HEK293 (cell line): ENCODE measurements around the gene MUC20.
"Not testable (repeated sequence)": the region's sequence is repeated elsewhere in the genome, so short reads cannot be mapped to it uniquely, and the experiment has no call there.

Source experiments
- HOXA7 ChIP-seq: sonication (generic); formaldehyde crosslinking; IDR thresholded peaks from 2 replicates; pipeline ENCODE4 v1.8.1; 2022; ENCODE audit warnings: missing genetic modification reagents, borderline replicate concordance
- ZNF544 ChIP-seq: fragments of 450-650 bp; formaldehyde crosslinking; IDR thresholded peaks from 2 replicates; pipeline ENCODE4 v1.5.0; 2017; ENCODE audit warnings: missing biosample characterization, missing genetic modification characterization
- ZXDB ChIP-seq: fragments of 450-650 bp; formaldehyde crosslinking; IDR thresholded peaks from 2 replicates; pipeline ENCODE4 v1.5.1; 2016; ENCODE audit warnings: missing biosample characterization, missing genetic modification characterization
- TF ChIP-seq, protein P1 (sequence below): fragments of 450-650 bp; formaldehyde crosslinking; IDR thresholded peaks from 2 replicates; pipeline ENCODE4 v1.5.1; 2016; ENCODE audit warnings: missing biosample characterization, missing genetic modification characterization
- TF ChIP-seq, protein P2 (sequence below): fragments of 450-650 bp; formaldehyde crosslinking; IDR thresholded peaks from 2 replicates; pipeline ENCODE4 v1.5.1; 2017; ENCODE audit warnings: missing biosample characterization, missing genetic modification characterization

DNA sequence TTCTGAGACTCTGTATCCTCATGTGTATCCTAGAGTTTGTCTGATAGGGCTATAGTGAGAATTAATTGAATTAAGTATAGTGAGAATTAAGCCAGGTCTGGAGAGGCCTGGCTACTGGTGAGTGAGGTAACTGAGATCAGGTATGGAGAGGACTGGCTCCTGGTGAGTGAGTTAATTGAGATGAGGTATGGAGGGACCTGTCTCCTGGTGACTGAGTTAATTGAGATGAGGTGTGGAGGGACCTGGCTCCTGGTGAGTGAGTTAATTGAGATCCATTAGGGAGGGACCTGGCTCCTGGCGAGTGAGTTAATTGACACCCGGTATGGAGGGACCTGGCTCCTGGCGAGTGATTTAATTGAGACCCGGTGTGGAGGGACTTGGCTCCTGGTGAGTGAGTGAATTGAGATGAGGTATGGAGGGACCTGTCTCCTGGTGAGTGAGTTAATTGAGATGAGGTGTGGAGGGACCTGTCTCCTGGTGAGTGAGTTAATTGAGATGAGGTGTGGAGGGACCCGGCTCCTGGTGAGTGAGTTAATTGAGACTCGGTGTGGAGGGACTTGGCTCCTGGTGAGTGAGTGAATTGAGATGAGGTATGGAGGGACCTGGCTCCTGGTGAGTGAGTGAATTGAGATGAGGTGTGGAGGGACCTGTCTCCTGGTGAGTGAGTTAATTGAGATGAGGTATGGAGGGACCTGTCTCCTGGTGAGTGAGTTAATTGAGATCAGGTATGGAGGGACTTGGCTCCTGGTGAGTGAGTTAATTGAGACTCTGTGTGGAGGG, 10.5 kb upstream of the MUC20 start:
- not testable (repeated sequence) for TF ChIP-seq HOXA7 (CRISPR knock-in tag); ZNF544; ZXDB (tag by site-specific recombination)
- TF ChIP-seq, protein P1, sequence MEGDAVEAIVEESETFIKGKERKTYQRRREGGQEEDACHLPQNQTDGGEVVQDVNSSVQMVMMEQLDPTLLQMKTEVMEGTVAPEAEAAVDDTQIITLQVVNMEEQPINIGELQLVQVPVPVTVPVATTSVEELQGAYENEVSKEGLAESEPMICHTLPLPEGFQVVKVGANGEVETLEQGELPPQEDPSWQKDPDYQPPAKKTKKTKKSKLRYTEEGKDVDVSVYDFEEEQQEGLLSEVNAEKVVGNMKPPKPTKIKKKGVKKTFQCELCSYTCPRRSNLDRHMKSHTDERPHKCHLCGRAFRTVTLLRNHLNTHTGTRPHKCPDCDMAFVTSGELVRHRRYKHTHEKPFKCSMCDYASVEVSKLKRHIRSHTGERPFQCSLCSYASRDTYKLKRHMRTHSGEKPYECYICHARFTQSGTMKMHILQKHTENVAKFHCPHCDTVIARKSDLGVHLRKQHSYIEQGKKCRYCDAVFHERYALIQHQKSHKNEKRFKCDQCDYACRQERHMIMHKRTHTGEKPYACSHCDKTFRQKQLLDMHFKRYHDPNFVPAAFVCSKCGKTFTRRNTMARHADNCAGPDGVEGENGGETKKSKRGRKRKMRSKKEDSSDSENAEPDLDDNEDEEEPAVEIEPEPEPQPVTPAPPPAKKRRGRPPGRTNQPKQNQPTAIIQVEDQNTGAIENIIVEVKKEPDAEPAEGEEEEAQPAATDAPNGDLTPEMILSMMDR (tag by site-specific recombination) = not testable (repeated sequence)
- TF ChIP-seq, protein P2, sequence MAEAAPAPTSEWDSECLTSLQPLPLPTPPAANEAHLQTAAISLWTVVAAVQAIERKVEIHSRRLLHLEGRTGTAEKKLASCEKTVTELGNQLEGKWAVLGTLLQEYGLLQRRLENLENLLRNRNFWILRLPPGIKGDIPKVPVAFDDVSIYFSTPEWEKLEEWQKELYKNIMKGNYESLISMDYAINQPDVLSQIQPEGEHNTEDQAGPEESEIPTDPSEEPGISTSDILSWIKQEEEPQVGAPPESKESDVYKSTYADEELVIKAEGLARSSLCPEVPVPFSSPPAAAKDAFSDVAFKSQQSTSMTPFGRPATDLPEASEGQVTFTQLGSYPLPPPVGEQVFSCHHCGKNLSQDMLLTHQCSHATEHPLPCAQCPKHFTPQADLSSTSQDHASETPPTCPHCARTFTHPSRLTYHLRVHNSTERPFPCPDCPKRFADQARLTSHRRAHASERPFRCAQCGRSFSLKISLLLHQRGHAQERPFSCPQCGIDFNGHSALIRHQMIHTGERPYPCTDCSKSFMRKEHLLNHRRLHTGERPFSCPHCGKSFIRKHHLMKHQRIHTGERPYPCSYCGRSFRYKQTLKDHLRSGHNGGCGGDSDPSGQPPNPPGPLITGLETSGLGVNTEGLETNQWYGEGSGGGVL (tag by site-specific recombination) = not testable (repeated sequence)
